ENCODE data around the gene POU6F2.

DNA sequence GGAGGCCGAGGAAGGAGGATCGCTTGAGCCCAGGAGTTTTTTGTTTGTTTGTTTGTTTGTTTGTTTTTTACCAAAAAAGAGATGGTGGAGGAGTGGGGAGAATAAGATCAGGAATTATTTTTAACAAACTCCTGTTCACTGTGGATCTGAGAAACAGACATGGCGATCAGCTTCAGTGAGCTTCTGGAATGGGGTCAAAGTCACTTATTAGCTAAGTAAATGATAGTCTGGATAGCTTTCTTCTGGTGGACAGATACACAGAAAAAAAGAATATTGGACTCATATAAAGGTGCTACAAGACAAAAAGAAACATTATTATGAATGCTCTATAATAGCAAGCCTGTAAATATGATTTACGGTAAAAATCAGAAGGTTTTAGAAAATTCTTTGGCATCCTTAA, 85.1 kb downstream of the POU6F2 start:
- TF ChIP-seq JUNB (IDR thresholded peaks at IDR 0.05; ENCODE audit: unreplicated experiment), result no peak
- TF ChIP-seq, protein P1, sequence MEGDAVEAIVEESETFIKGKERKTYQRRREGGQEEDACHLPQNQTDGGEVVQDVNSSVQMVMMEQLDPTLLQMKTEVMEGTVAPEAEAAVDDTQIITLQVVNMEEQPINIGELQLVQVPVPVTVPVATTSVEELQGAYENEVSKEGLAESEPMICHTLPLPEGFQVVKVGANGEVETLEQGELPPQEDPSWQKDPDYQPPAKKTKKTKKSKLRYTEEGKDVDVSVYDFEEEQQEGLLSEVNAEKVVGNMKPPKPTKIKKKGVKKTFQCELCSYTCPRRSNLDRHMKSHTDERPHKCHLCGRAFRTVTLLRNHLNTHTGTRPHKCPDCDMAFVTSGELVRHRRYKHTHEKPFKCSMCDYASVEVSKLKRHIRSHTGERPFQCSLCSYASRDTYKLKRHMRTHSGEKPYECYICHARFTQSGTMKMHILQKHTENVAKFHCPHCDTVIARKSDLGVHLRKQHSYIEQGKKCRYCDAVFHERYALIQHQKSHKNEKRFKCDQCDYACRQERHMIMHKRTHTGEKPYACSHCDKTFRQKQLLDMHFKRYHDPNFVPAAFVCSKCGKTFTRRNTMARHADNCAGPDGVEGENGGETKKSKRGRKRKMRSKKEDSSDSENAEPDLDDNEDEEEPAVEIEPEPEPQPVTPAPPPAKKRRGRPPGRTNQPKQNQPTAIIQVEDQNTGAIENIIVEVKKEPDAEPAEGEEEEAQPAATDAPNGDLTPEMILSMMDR (conservative IDR thresholded peaks at IDR 0.05; ENCODE audit: low read depth in 2 of 2), result no peak
- no peak for TF ChIP-seq POLR2AphosphoS5 (IDR thresholded peaks at IDR 0.05; ENCODE audit: low read depth)
- no peak for TF ChIP-seq EZH2 (IDR thresholded peaks at IDR 0.05; ENCODE audit: low read depth, unreplicated experiment)
- no peak for TF ChIP-seq ZNF114 (CRISPR knock-in tag; IDR thresholded peaks at IDR 0.05)
- TF ChIP-seq, protein P2, sequence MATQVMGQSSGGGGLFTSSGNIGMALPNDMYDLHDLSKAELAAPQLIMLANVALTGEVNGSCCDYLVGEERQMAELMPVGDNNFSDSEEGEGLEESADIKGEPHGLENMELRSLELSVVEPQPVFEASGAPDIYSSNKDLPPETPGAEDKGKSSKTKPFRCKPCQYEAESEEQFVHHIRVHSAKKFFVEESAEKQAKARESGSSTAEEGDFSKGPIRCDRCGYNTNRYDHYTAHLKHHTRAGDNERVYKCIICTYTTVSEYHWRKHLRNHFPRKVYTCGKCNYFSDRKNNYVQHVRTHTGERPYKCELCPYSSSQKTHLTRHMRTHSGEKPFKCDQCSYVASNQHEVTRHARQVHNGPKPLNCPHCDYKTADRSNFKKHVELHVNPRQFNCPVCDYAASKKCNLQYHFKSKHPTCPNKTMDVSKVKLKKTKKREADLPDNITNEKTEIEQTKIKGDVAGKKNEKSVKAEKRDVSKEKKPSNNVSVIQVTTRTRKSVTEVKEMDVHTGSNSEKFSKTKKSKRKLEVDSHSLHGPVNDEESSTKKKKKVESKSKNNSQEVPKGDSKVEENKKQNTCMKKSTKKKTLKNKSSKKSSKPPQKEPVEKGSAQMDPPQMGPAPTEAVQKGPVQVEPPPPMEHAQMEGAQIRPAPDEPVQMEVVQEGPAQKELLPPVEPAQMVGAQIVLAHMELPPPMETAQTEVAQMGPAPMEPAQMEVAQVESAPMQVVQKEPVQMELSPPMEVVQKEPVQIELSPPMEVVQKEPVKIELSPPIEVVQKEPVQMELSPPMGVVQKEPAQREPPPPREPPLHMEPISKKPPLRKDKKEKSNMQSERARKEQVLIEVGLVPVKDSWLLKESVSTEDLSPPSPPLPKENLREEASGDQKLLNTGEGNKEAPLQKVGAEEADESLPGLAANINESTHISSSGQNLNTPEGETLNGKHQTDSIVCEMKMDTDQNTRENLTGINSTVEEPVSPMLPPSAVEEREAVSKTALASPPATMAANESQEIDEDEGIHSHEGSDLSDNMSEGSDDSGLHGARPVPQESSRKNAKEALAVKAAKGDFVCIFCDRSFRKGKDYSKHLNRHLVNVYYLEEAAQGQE (IDR thresholded peaks at IDR 0.05; ENCODE audit: unreplicated experiment), result no peak
- TF ChIP-seq STAT1 (IDR thresholded peaks at IDR 0.05; ENCODE audit: unreplicated experiment), result no peak
- TF ChIP-seq EZH2phosphoT487 (IDR thresholded peaks at IDR 0.05; ENCODE audit: unreplicated experiment), result no peak
- TF ChIP-seq NANOG (IDR thresholded peaks at IDR 0.05; ENCODE audit: borderline replicate concordance), result no peak
- TF ChIP-seq CREB1 (CRISPR knock-in tag; IDR thresholded peaks at IDR 0.05; ENCODE audit: low read depth), result no peak
- TF ChIP-seq, protein P3, sequence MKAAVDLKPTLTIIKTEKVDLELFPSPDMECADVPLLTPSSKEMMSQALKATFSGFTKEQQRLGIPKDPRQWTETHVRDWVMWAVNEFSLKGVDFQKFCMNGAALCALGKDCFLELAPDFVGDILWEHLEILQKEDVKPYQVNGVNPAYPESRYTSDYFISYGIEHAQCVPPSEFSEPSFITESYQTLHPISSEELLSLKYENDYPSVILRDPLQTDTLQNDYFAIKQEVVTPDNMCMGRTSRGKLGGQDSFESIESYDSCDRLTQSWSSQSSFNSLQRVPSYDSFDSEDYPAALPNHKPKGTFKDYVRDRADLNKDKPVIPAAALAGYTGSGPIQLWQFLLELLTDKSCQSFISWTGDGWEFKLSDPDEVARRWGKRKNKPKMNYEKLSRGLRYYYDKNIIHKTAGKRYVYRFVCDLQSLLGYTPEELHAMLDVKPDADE (IDR thresholded peaks at IDR 0.05), result no peak
- TF ChIP-seq ZNF331 (CRISPR knock-in tag; IDR thresholded peaks at IDR 0.05; ENCODE audit: low read depth), result no peak

Data from GM23338 (cell line).